Stomach (tissue), 4 donors: Measurements from ENCODE around the gene CHDH.

ENCODE experiments used
- POLR2A ChIP-seq, 4 donors: fragments of 450-650 bp; IDR thresholded peaks; one replicate each; pipeline ENCODE4 v1.6.1; 2016; ENCODE audit warnings: antibody characterized with exemption in 4 of 4, control low read depth in 2 of 4, mild to moderate bottlenecking in 1 of 4, moderate library complexity in 1 of 4
- TF ChIP-seq, protein P1 (sequence below), 7 experiments: fragments of 450-650 bp in 4 of 7; fragments of 200-600 bp in 3 of 7; sonication (generic) in 3 of 7; IDR thresholded peaks; one replicate each; pipeline ENCODE4 v1.5.1; 2016 to 2019; ENCODE audit warnings: antibody characterized with exemption in 7 of 7, control low read depth in 2 of 7, mild to moderate bottlenecking in 1 of 7

DNA sequence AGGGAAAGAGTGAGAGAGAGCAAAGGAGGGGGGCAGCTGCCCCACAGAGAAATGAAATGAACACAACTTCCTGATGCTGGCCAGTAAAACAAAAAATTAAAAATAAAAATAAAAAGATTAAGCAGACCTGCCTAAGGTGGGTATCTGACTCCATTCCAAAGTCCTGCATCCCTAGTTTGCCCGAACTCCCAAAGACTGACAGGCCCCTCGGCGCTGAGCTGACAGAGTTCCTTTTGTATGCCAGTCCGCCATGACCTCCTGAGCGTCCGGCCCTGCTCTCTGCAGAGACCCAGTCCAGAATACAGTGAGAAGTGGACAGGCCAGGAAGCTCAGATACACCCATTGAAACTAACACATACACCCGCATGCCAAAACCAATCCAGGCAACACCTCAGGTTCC lies 54.9 kb downstream of the CHDH start:
- TF ChIP-seq, protein P1, sequence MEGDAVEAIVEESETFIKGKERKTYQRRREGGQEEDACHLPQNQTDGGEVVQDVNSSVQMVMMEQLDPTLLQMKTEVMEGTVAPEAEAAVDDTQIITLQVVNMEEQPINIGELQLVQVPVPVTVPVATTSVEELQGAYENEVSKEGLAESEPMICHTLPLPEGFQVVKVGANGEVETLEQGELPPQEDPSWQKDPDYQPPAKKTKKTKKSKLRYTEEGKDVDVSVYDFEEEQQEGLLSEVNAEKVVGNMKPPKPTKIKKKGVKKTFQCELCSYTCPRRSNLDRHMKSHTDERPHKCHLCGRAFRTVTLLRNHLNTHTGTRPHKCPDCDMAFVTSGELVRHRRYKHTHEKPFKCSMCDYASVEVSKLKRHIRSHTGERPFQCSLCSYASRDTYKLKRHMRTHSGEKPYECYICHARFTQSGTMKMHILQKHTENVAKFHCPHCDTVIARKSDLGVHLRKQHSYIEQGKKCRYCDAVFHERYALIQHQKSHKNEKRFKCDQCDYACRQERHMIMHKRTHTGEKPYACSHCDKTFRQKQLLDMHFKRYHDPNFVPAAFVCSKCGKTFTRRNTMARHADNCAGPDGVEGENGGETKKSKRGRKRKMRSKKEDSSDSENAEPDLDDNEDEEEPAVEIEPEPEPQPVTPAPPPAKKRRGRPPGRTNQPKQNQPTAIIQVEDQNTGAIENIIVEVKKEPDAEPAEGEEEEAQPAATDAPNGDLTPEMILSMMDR (IDR thresholded peaks at IDR 0.05): no peak
- no peak for TF ChIP-seq POLR2A (IDR thresholded peaks at IDR 0.05)
